HG03442 (cell line): ENCODE data around the gene RIPOR3.
"Not testable (repeated sequence)": the region's sequence is repeated elsewhere in the genome, so short reads cannot be mapped to it uniquely, and the experiment has no call there.

Source experiments
- ATAC-seq: cut with Tn5 transposase; IDR thresholded peaks from one replicate; pipeline ENCODE4 v1.9.1; 2021; ENCODE audit warnings: mild to moderate bottlenecking, moderate library complexity; ENCODE audit not compliant: unreplicated experiment

RIPOR3 gene

GRCh38 chr20:50659975-50660670 is 31.2 kb downstream of the RIPOR3 start:
- no peak for ATAC-seq

GRCh38 chr20:50658804-50659380 is 32.5 kb downstream of the RIPOR3 start:
- ATAC-seq = no peak

- ATAC-seq = no peak
Measured at GRCh38 chr20:50655311-50655880, 35.9 kb downstream of the RIPOR3 start.

- ATAC-seq = no peak
Measured at GRCh38 chr20:50654904-50655303, 36.4 kb downstream of the RIPOR3 start.

GRCh38 chr20:50652702-50653294 is 38.5 kb downstream of the RIPOR3 start:
- ATAC-seq = no peak

- no peak for ATAC-seq
Measured at GRCh38 chr20:50651676-50652075, 39.7 kb downstream of the RIPOR3 start.

GRCh38 chr20:50649590-50649989 is 41.8 kb downstream of the RIPOR3 start:
- ATAC-seq = no peak

- no peak for ATAC-seq
Measured at GRCh38 chr20:50648651-50649050, 42.7 kb downstream of the RIPOR3 start.

GRCh38 chr20:50646483-50646996 is 44.8 kb downstream of the RIPOR3 start:
- ATAC-seq = no peak

GRCh38 chr20:50645253-50646068 is 45.9 kb downstream of the RIPOR3 start:
- ATAC-seq = no peak

- no peak for ATAC-seq
Measured at GRCh38 chr20:50642288-50642803, 49.0 kb downstream of the RIPOR3 start.

- not testable (repeated sequence) for ATAC-seq
Measured at GRCh38 chr20:50641625-50642287, 49.6 kb downstream of the RIPOR3 start.

GRCh38 chr20:50639971-50640711 is 51.2 kb downstream of the RIPOR3 start:
- not testable (repeated sequence) for ATAC-seq

- ATAC-seq = not testable (repeated sequence)
Measured at GRCh38 chr20:50638015-50638847, 53.1 kb downstream of the RIPOR3 start.

- ATAC-seq = no peak
Measured at GRCh38 chr20:50636601-50637540, 54.5 kb downstream of the RIPOR3 start.

GRCh38 chr20:50635676-50636600 is 55.4 kb downstream of the RIPOR3 start:
- no peak for ATAC-seq
